Measurements from ENCODE around the gene AKIRIN2.
"Not testable (repeated sequence)": the region's sequence is repeated elsewhere in the genome, so short reads cannot be mapped to it uniquely, and the experiment has no call there.

Gene AKIRIN2

GRCh38 chr6:87687296-87687695 is 14.7 kb downstream of the AKIRIN2 start:
- TF ChIP-seq Cebpa-rat (IDR thresholded peaks at IDR 0.05) = no peak
- Histone ChIP-seq H3K27ac (no peak overlapping the region), H3K4me1 (peaks cover 10% of the 10 kb centered on the region; the same call in 1 of the 2 replicates), H3K4me2 (no peak overlapping the region), H3K4me3 (no peak overlapping the region), H4K20me1 (peaks cover 98% of the 10 kb centered on the region), H3K36me3 (peaks cover 13% of the 10 kb centered on the region; the same call in 1 of the 2 replicates), H3K9ac (no peak overlapping the region), H3K9me3 (no peaks in the 10 kb centered on the region), H3K27me3 (no peaks in the 10 kb centered on the region)

- not testable (repeated sequence) for H3K4me2 ChIP-seq, H3K4me1 ChIP-seq
- H4K20me1 ChIP-seq = peaks cover 97% of the 10 kb centered on the region
Measured at GRCh38 chr6:87686636-87687205, 15.3 kb downstream of the AKIRIN2 start.

DNA sequence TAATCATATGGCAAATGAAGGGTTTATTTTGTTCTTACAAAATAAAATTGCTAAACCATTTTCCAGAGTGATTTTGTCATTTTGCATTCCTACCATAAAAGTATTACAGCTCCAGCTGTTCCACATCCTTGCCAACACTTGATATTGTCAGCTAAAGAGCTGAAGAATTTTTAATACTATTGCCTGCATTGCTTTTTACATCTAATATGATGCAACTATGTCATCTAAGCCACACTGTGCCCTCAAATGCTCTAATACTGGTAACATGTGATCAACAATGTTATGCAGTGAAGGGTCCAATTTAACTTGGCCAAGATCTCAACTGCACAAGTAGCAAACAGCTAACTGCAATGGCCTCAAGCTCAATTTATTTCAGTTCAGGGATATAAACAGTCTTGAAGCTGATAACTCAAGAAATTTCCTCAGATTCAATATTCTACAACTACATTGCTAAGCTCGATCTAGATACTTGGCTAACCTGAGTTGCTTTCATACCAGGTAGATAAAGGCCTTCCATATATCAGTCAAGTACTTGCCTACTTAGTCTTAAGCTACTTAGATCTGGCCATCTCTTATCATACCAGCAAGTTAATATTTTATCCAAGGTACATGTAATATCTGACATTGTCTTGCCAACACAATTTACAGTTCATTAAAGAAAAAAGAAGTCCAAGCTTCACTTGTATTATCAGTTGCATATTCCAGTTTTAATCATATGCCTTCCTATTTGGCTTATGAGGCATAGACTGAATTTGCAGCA is 17.0 kb downstream of the AKIRIN2 start:
- Histone ChIP-seq H3K27ac (no peak overlapping the region), H3K9me3 (no peaks in the 10 kb centered on the region), H3K27me3 (no peaks in the 10 kb centered on the region), H3K4me3 (no peak overlapping the region), H3K36me3 (peaks cover 13% of the 10 kb centered on the region; the same call in 1 of the 2 replicates), H3K9ac (no peak overlapping the region), H4K20me1 (peaks cover 83% of the 10 kb centered on the region), H3K4me2 (no peak overlapping the region), H3K4me1 (no peaks in the 10 kb centered on the region)
- no peak for TF ChIP-seq Cebpa-rat (IDR thresholded peaks at IDR 0.05)

More at GRCh38 chr6:87686636-87687205, 15.3 kb downstream of the AKIRIN2 start:
- peaks cover 13% of the 10 kb centered on the region; the same call in 1 of the 2 replicates for H3K36me3 ChIP-seq
- not testable (repeated sequence) for H3K27me3 ChIP-seq, H3K9me3 ChIP-seq, H3K9ac ChIP-seq, H3K27ac ChIP-seq, H3K4me3 ChIP-seq

- no peaks in the 10 kb centered on the region for H3K4me1 ChIP-seq
- H3K9me3 ChIP-seq = no peaks in the 10 kb centered on the region
- H3K27me3 ChIP-seq = no peaks in the 10 kb centered on the region
- no peak overlapping the region for H3K4me3 ChIP-seq
- H3K9ac ChIP-seq = no peak overlapping the region
- peaks cover 6% of the 10 kb centered on the region; the same call in 1 of the 2 replicates for H3K36me3 ChIP-seq
- no peak overlapping the region for H3K27ac ChIP-seq
- H3K4me2 ChIP-seq = no peak overlapping the region
- no peak for TF ChIP-seq Cebpa-rat (IDR thresholded peaks at IDR 0.05)
- peaks cover 81% of the 10 kb centered on the region for H4K20me1 ChIP-seq
Measured at GRCh38 chr6:87683890-87684289, 18.1 kb downstream of the AKIRIN2 start.

DNA sequence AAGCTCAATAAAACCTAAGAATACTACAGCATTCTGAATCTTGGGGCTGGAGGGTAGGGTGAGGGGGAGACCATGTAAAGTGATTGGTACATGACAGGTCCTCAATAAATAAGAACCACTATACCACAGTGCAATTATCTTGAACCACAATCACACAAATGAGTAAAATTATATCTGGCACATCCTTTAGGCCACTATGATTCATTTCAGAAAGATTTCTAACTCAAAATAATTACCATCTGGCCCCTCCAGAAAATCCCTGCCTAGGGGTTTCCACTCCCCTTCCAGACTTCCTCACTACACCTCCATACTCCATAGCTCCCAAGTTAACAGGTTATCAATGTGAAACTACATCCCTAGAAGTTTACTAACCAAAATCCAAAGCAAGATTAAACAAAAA is 19.7 kb downstream of the AKIRIN2 start:
- no peaks in the 10 kb centered on the region for H3K27me3 ChIP-seq
- H3K4me1 ChIP-seq = no peaks in the 10 kb centered on the region
- no peak for TF ChIP-seq Cebpa-rat (IDR thresholded peaks at IDR 0.05)
- H3K4me3 ChIP-seq = no peak overlapping the region
- H3K27ac ChIP-seq = no peak overlapping the region
- peaks cover 11% of the 10 kb centered on the region; the same call in 1 of the 2 replicates for H3K36me3 ChIP-seq
- H3K4me2 ChIP-seq = no peak overlapping the region
- no peaks in the 10 kb centered on the region for H3K9me3 ChIP-seq
- H4K20me1 ChIP-seq = peaks cover 66% of the 10 kb centered on the region
- no peak overlapping the region for H3K9ac ChIP-seq

- no peak overlapping the region for H3K27ac ChIP-seq
- no peaks in the 10 kb centered on the region for H3K27me3 ChIP-seq
- H3K4me3 ChIP-seq = no peak overlapping the region
- H3K4me2 ChIP-seq = no peak overlapping the region
- no peak for TF ChIP-seq Cebpa-rat (IDR thresholded peaks at IDR 0.05)
- H3K4me1 ChIP-seq = no peaks in the 10 kb centered on the region
- H3K9me3 ChIP-seq = no peaks in the 10 kb centered on the region
- H3K36me3 ChIP-seq = peaks cover 46% of the 10 kb centered on the region
- H4K20me1 ChIP-seq = peaks cover 10% of the 10 kb centered on the region; the same call in 1 of the 2 replicates
- H3K9ac ChIP-seq = no peak overlapping the region
Measured at GRCh38 chr6:87675004-87675681, 26.9 kb downstream of the AKIRIN2 start.

GRCh38 chr6:87674290-87674689 is 27.7 kb downstream of the AKIRIN2 start:
- Histone ChIP-seq H3K36me3 (peaks cover 45% of the 10 kb centered on the region), H3K9ac (no peak overlapping the region), H3K4me1 (no peaks in the 10 kb centered on the region), H3K4me3 (no peak overlapping the region), H3K9me3 (no peaks in the 10 kb centered on the region), H4K20me1 (peaks cover 1% of the 10 kb centered on the region; the same call in 1 of the 2 replicates), H3K4me2 (no peak overlapping the region), H3K27ac (no peak overlapping the region), H3K27me3 (no peaks in the 10 kb centered on the region)
- no peak for TF ChIP-seq Cebpa-rat (IDR thresholded peaks at IDR 0.05)

GRCh38 chr6:87673237-87673636 is 28.8 kb downstream of the AKIRIN2 start:
- Histone ChIP-seq H3K4me3 (no peak overlapping the region), H3K4me2 (no peak overlapping the region), H4K20me1 (no peaks in the 10 kb centered on the region), H3K9me3 (no peaks in the 10 kb centered on the region), H3K9ac (no peak overlapping the region), H3K36me3 (peaks cover 45% of the 10 kb centered on the region), H3K4me1 (no peaks in the 10 kb centered on the region), H3K27ac (no peak overlapping the region), H3K27me3 (no peaks in the 10 kb centered on the region)
- no peak for TF ChIP-seq Cebpa-rat (IDR thresholded peaks at IDR 0.05)

DNA sequence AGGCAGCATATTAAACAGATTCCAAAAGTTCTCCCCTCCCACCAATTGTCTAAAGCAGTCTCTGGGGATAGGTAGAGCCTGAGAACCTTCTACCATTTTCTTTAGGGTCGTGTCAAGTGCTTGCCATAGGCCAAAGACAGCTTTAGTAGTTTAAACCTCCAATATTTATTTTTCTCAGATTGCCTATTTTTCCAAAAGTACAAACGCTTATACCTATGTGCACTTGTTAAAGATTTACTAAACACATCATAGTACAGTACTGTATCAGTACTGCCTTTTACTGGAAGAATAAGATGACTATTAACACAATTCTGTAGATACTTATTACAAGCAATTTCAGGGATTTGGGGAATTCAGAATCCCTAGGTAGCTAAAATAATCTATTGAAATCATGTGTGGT is 29.4 kb downstream of the AKIRIN2 start:
- Histone ChIP-seq H3K27ac (no peak overlapping the region), H4K20me1 (no peaks in the 10 kb centered on the region), H3K27me3 (no peaks in the 10 kb centered on the region), H3K9ac (no peak overlapping the region), H3K4me2 (no peak overlapping the region), H3K36me3 (peaks cover 41% of the 10 kb centered on the region), H3K4me1 (no peaks in the 10 kb centered on the region), H3K4me3 (no peak overlapping the region), H3K9me3 (no peaks in the 10 kb centered on the region)
- TF ChIP-seq Cebpa-rat (IDR thresholded peaks at IDR 0.05) = no peak

DNA sequence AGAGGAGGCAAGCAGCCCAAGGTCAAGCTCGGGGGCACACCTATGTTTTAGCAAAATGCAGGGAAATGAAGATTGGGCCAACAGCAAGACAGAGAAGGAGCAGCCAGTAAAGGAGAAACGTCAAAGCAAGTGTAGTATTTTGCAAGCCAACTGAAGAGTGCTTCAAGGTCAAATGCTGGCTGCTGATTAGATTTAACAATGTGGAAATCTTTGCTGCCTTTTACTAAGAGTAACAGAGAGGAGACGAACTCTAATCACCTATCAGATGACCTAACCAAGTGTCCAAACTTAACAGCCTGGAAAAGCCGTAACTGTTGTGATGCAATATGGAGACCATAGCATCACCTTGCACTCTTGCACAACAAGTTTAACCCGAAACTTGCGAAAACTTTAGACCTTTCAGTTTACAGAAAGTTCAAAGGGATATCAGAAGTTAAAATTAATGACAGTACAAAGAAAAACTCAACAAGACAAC is 30.4 kb downstream of the AKIRIN2 start:
- Histone ChIP-seq H4K20me1 (no peaks in the 10 kb centered on the region), H3K4me1 (no peaks in the 10 kb centered on the region), H3K4me3 (no peak overlapping the region), H3K27me3 (no peaks in the 10 kb centered on the region), H3K36me3 (peaks cover 33% of the 10 kb centered on the region), H3K9me3 (no peaks in the 10 kb centered on the region), H3K9ac (no peak overlapping the region), H3K27ac (no peak overlapping the region), H3K4me2 (no peak overlapping the region)
- TF ChIP-seq Cebpa-rat (IDR thresholded peaks at IDR 0.05) = no peak
